Neural cell (in vitro differentiated cells): ENCODE results near the gene HJURP. TPM values are rescaled to one million over a fixed set of nuclear protein-coding genes. Genes with fewer than 3 reads are reported as not detected.

ENCODE experiments used
- H2AFZ ChIP-seq: fragments of 200-600, 300-800 bp; sonication (generic), shearing (Covaris generic); 2 replicates; pipeline ENCODE4 v1.6.0; 2014; ENCODE audit warnings: low read depth, mild to moderate bottlenecking, antibody characterized with exemption, low read length, moderate library complexity
- H3F3A ChIP-seq: fragments of 200-600 bp; shearing (Covaris generic); 2 replicates; pipeline ENCODE4 v1.6.1; 2016; ENCODE audit warnings: mild to moderate bottlenecking, moderate library complexity, mixed read lengths, antibody characterized with exemption, low read length; ENCODE audit not compliant: insufficient read depth, poor library complexity, severe bottlenecking
- H3K27ac ChIP-seq: fragments of 200-600, 300-800 bp; sonication (generic), shearing (Covaris generic); 2 replicates; pipeline ENCODE4 v1.5.1; 2014; ENCODE audit warnings: mild to moderate bottlenecking, low read length, moderate library complexity
- H3K27me3 ChIP-seq: fragments of 300-800, 200-600 bp; sonication (generic), shearing (Covaris generic); 2 replicates; pipeline ENCODE4 v1.6.0; 2014; ENCODE audit warnings: mild to moderate bottlenecking, low read depth, low read length, moderate library complexity; ENCODE audit not compliant: insufficient read depth
- H3K36me3 ChIP-seq: fragments of 300-800, 200-600 bp; sonication (generic), shearing (Covaris generic); 2 replicates; pipeline ENCODE4 v1.5.1; 2014; ENCODE audit warnings: mild to moderate bottlenecking, antibody characterized with exemption, low read length, moderate library complexity; ENCODE audit not compliant: insufficient read depth
- H3K4me2 ChIP-seq: fragments of 300-800, 200-600 bp; sonication (generic), shearing (Covaris generic); 2 replicates; pipeline ENCODE4 v1.6.0; 2014; ENCODE audit warnings: mild to moderate bottlenecking, low read length
- H3K4me3 ChIP-seq: fragments of 300-800, 200-600 bp; sonication (generic), shearing (Covaris generic); 2 replicates; pipeline ENCODE4 v1.5.1; 2014; ENCODE audit warnings: mild to moderate bottlenecking, low read length, moderate library complexity
- H3K79me2 ChIP-seq: fragments of 200-600 bp; shearing (Covaris generic); replicated peaks from 2 replicates; pipeline ENCODE4 v1.6.0; 2014; ENCODE audit warnings: mild to moderate bottlenecking, low read length, moderate library complexity; ENCODE audit not compliant: insufficient read depth
- H3K9ac ChIP-seq: fragments of 300-800, 200-600 bp; sonication (generic), shearing (Covaris generic); 2 replicates; pipeline ENCODE4 v1.6.1; 2016; ENCODE audit warnings: mild to moderate bottlenecking, low read length, mixed read lengths
- H3K9me2 ChIP-seq: fragments of 200-600 bp; shearing (Covaris generic); 2 replicates; pipeline ENCODE4 v1.6.1; 2016; ENCODE audit warnings: mild to moderate bottlenecking, low read length, mixed read lengths; ENCODE audit not compliant: insufficient read depth
- H3K9me3 ChIP-seq: fragments of 200-600, 300-800 bp; sonication (generic), shearing (Covaris generic); 2 replicates; pipeline ENCODE4 v1.6.1; 2016; ENCODE audit warnings: mild to moderate bottlenecking, mixed run types, low read length, moderate library complexity, mixed read lengths
- H4K20me1 ChIP-seq: fragments of 200-600 bp; shearing (Covaris generic); 2 replicates; pipeline ENCODE4 v1.6.1; 2016; ENCODE audit warnings: mild to moderate bottlenecking, mixed run types; ENCODE audit not compliant: insufficient read depth
- EP300 ChIP-seq: fragments of 450-650 bp; conservative IDR thresholded peaks from 2 replicates; pipeline ENCODE4 v1.6.1; 2014; ENCODE audit warnings: antibody characterized with exemption, mild to moderate bottlenecking, moderate library complexity; ENCODE audit not compliant: poor library complexity, severe bottlenecking
- EZH2 ChIP-seq: fragments of 200-600, 300-800 bp; shearing (Covaris generic), sonication (generic); IDR thresholded peaks from 2 replicates; pipeline ENCODE4 v1.6.1; 2014; ENCODE audit warnings: antibody characterized with exemption, low read length, borderline replicate concordance, mild to moderate bottlenecking; ENCODE audit not compliant: insufficient read depth, poor library complexity, severe bottlenecking
- MXI1 ChIP-seq: fragments of 450-650 bp; conservative IDR thresholded peaks from 2 replicates; pipeline ENCODE4 v1.6.1; 2014; ENCODE audit warnings: antibody characterized with exemption, mild to moderate bottlenecking; ENCODE audit not compliant: poor library complexity, severe bottlenecking
- POLR2AphosphoS5 ChIP-seq: IDR thresholded peaks from 2 replicates; pipeline ENCODE4 v1.6.1; 2012
- RAD21 ChIP-seq: fragments of 450-650 bp; conservative IDR thresholded peaks from 2 replicates; pipeline ENCODE4 v1.6.1; 2014; ENCODE audit warnings: antibody characterized with exemption, mild to moderate bottlenecking, moderate library complexity
- REST ChIP-seq: IDR thresholded peaks from 2 replicates; pipeline ENCODE4 v1.6.1; 2012; ENCODE audit warnings: borderline replicate concordance
- SMC3 ChIP-seq: fragments of 450-650 bp; conservative IDR thresholded peaks from 2 replicates; pipeline ENCODE4 v1.6.1; 2014; ENCODE audit warnings: antibody characterized with exemption, mild to moderate bottlenecking, moderate library complexity; ENCODE audit not compliant: poor library complexity
- TAF1 ChIP-seq: IDR thresholded peaks from 2 replicates; pipeline ENCODE4 v1.6.1; 2012; ENCODE audit warnings: low read depth
- polyA plus RNA-seq: library from polyadenylated mRNA; depleted of rRNA; stranded (reverse); fragments of >200 nt; gene quantifications from 2 replicates; pipeline ENCODE4 v1.2.3, GENCODE V29; 2014
- TF ChIP-seq, protein P1 (sequence below): fragments of 450-650 bp; IDR thresholded peaks from 2 replicates; pipeline ENCODE4 v1.5.1; 2014; ENCODE audit warnings: antibody characterized with exemption, mild to moderate bottlenecking, moderate library complexity; ENCODE audit not compliant: poor library complexity, severe bottlenecking

The HJURP gene
- polyA plus RNA-seq, 1 donor from 2014 or later: 1.3 TPM

DNA sequence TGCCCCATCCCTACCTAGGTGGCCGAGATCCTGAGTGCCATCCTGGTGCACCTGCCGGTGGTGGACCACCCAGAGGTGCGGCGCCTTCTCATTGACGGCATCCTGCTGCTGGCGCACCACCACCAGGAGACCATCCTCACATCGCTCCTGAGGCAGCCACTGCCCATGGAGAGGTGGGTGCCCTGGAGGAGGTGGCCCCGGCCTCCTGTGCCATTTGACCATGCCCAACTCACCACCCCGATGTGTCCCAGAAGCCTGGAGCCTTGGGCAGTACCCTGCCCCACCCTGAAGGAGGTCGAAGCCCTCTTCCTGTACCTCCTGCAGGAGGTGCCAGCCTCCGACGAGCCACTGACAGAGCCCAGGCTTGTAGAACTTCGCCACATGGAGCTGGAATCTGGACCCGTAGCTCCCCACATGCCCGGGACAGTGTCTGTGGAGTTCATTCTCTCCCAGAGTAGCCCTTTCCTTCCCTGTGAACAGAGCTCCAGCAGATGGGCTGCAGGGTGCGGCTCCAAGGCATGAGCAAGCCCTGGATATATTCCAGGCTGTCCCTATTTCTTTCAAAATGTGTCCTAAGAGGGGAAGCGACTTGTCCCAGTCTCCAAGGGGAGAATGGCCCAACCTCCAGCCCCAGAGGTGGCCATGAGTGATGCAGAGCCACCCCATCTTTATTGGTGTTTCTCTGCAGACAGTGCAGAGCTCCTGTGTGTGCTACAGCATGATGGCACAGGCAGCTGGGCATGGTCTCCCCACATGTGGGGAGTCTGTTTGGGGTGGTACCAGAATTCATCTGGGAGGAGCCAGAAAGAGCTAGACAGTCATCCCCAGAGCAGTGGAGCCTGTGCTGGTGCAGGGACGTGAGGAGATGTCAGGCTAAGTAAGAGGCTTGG, 34.2 kb downstream of the HJURP start:
- no peaks in the 10 kb centered on the region for H3K9me3 ChIP-seq
- no peak overlapping the region for H3K9ac ChIP-seq
- H3K36me3 ChIP-seq: no peaks in the 10 kb centered on the region
- no peak for TF ChIP-seq EZH2
- TF ChIP-seq MXI1: no peak
- TF ChIP-seq REST: no peak
- TF ChIP-seq EP300: no peak
- TF ChIP-seq POLR2AphosphoS5: no peak
- no peak for TF ChIP-seq TAF1
- TF ChIP-seq, protein P1, sequence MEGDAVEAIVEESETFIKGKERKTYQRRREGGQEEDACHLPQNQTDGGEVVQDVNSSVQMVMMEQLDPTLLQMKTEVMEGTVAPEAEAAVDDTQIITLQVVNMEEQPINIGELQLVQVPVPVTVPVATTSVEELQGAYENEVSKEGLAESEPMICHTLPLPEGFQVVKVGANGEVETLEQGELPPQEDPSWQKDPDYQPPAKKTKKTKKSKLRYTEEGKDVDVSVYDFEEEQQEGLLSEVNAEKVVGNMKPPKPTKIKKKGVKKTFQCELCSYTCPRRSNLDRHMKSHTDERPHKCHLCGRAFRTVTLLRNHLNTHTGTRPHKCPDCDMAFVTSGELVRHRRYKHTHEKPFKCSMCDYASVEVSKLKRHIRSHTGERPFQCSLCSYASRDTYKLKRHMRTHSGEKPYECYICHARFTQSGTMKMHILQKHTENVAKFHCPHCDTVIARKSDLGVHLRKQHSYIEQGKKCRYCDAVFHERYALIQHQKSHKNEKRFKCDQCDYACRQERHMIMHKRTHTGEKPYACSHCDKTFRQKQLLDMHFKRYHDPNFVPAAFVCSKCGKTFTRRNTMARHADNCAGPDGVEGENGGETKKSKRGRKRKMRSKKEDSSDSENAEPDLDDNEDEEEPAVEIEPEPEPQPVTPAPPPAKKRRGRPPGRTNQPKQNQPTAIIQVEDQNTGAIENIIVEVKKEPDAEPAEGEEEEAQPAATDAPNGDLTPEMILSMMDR: no peak
- TF ChIP-seq RAD21: no peak
- TF ChIP-seq SMC3: no peak
- H3F3A ChIP-seq: no peaks in the 10 kb centered on the region
- no peak overlapping the region for H3K27ac ChIP-seq
- H3K4me2 ChIP-seq: no peak overlapping the region
- H3K4me3 ChIP-seq: no peak overlapping the region
- H3K9me2 ChIP-seq: no peaks in the 10 kb centered on the region
- no peaks in the 10 kb centered on the region for H3K79me2 ChIP-seq
- no peaks in the 10 kb centered on the region for H4K20me1 ChIP-seq
- no peaks in the 10 kb centered on the region for H3K27me3 ChIP-seq
- H2AFZ ChIP-seq: no peak overlapping the region

GRCh38 chr2:233818639-233819621, 35.4 kb downstream of the HJURP start:
- Histone ChIP-seq H3F3A (no peaks in the 10 kb centered on the region), H3K27me3 (no peaks in the 10 kb centered on the region), H3K9me3 (no peaks in the 10 kb centered on the region), H3K27ac (no peak overlapping the region), H2AFZ (no peak overlapping the region), H3K79me2 (no peaks in the 10 kb centered on the region), H3K9me2 (no peaks in the 10 kb centered on the region), H3K9ac (no peak overlapping the region), H4K20me1 (no peaks in the 10 kb centered on the region), H3K36me3 (no peaks in the 10 kb centered on the region), H3K4me2 (no peak overlapping the region), H3K4me3 (no peak overlapping the region)
- TF ChIP-seq TAF1 (no peak), POLR2AphosphoS5 (no peak), SMC3 (no peak), EP300 (no peak), REST (no peak), MXI1 (no peak), EZH2 (no peak), RAD21 (no peak)
- TF ChIP-seq, protein P1: no peak
